Measurements from ENCODE around the gene VTI1B.
"Not testable (repeated sequence)": the region's sequence is repeated elsewhere in the genome, so short reads cannot be mapped to it uniquely, and the experiment has no call there.

Gene VTI1B
- long read RNA-seq, donor 1, full-length matches to known transcripts: 48 of 108 reads
- long read RNA-seq, donor 1, partial matches to known transcripts: 49 of 108 reads
- long read RNA-seq, donor 1, other reads (novel, unspliced or antisense): 11 of 108 reads
- long read RNA-seq, donor 2, full-length matches to known transcripts: 30 of 43 reads
- long read RNA-seq, donor 2, partial matches to known transcripts: 13 of 43 reads
- long read RNA-seq, donor 2, other reads (novel, unspliced or antisense): 0 of 43 reads
- long read RNA-seq, donor 3, full-length matches to known transcripts: 18 of 39 reads
- long read RNA-seq, donor 3, partial matches to known transcripts: 21 of 39 reads
- long read RNA-seq, donor 3, other reads (novel, unspliced or antisense): 0 of 39 reads
- long read RNA-seq, donor 4, full-length matches to known transcripts: 31 of 59 reads
- long read RNA-seq, donor 4, partial matches to known transcripts: 28 of 59 reads
- long read RNA-seq, donor 4, other reads (novel, unspliced or antisense): 0 of 59 reads
- long read RNA-seq, donor 5, full-length matches to known transcripts: 40 of 78 reads
- long read RNA-seq, donor 5, partial matches to known transcripts: 38 of 78 reads
- long read RNA-seq, donor 5, other reads (novel, unspliced or antisense): 0 of 78 reads
- long read RNA-seq, donor 6, full-length matches to known transcripts: 37 of 70 reads
- long read RNA-seq, donor 6, partial matches to known transcripts: 33 of 70 reads
- long read RNA-seq, donor 6, other reads (novel, unspliced or antisense): 0 of 70 reads
- long read RNA-seq, donor 7: 0 reads
- long read RNA-seq, donor 8, full-length matches to known transcripts: 37 of 72 reads
- long read RNA-seq, donor 8, partial matches to known transcripts: 35 of 72 reads
- long read RNA-seq, donor 8, other reads (novel, unspliced or antisense): 0 of 72 reads

GRCh38 chr14:67674480-67675218 is at the start of gene VTI1B:
Gene VTI1B (minus strand): TSS chr14:67674632. CDS start chr14:67674489, 143 bp downstream.
- DNase-seq: peak; percentile 100

- DNase-seq: no peak
Observed at GRCh38 chr14:67722293-67722692, 47.9 kb upstream of the VTI1B start.

- no peak for DNase-seq
Observed at GRCh38 chr14:67721875-67722274, 47.4 kb upstream of the VTI1B start.

- no peak for DNase-seq
Observed at GRCh38 chr14:67719866-67720265, 45.4 kb upstream of the VTI1B start.

- DNase-seq: not testable (repeated sequence)
Observed at GRCh38 chr14:67719385-67719784, 45.0 kb upstream of the VTI1B start.

GRCh38 chr14:67718265-67718664 is 43.8 kb upstream of the VTI1B start:
- DNase-seq: no peak

GRCh38 chr14:67717048-67717447 is 42.6 kb upstream of the VTI1B start:
- DNase-seq: no peak

- DNase-seq: no peak
Observed at GRCh38 chr14:67710209-67710608, 35.8 kb upstream of the VTI1B start.

GRCh38 chr14:67709796-67710195 is 35.4 kb upstream of the VTI1B start:
- not testable (repeated sequence) for DNase-seq

GRCh38 chr14:67709346-67709745 is 34.9 kb upstream of the VTI1B start:
- DNase-seq: not testable (repeated sequence)

GRCh38 chr14:67705211-67705610 is 30.8 kb upstream of the VTI1B start:
- no peak for DNase-seq

- DNase-seq: peak; percentile 26
Observed at GRCh38 chr14:67704484-67705089, 30.2 kb upstream of the VTI1B start.

GRCh38 chr14:67703997-67704396 is 29.6 kb upstream of the VTI1B start:
- DNase-seq: no peak

GRCh38 chr14:67701492-67701891 is 27.1 kb upstream of the VTI1B start, which contains the start of gene RDH12:
Gene RDH12 (plus strand): TSS chr14:67701886. CDS start chr14:67722643, 20,757 bp downstream.
- not testable (repeated sequence) for DNase-seq

GRCh38 chr14:67698179-67698578 is 23.7 kb upstream of the VTI1B start:
- no peak for DNase-seq

GRCh38 chr14:67697006-67697405 is 22.6 kb upstream of the VTI1B start:
- DNase-seq: no peak

- peak; percentile 88 for DNase-seq
Observed at GRCh38 chr14:67695394-67695949, 21.0 kb upstream of the VTI1B start, which contains the start of gene RDH11. Gene RDH11 (minus strand): TSS chr14:67695764. CDS start chr14:67695703, 61 bp downstream.

- no peak for DNase-seq
Observed at GRCh38 chr14:67694791-67695393, 20.5 kb upstream of the VTI1B start.

GRCh38 chr14:67690011-67690410 is 15.6 kb upstream of the VTI1B start:
- no peak for DNase-seq

GRCh38 chr14:67683842-67684241 is 9.4 kb upstream of the VTI1B start:
- no peak for DNase-seq

- no peak for DNase-seq
Observed at GRCh38 chr14:67680941-67681340, 6.5 kb upstream of the VTI1B start.
